ENCODE data around the gene PALM2AKAP2.

The PALM2AKAP2 gene

GRCh38 chr9:109771087-109771486, 8.9 kb upstream of the PALM2AKAP2 start:
- TF ChIP-seq ZNF8 (CRISPR knock-in tag; IDR thresholded peaks at IDR 0.05) (no peak), BACH2 (CRISPR knock-in tag; IDR thresholded peaks at IDR 0.05; ENCODE audit: borderline replicate concordance) (no peak), GLIS3 (CRISPR knock-in tag; IDR thresholded peaks at IDR 0.05) (no peak), ZNF70 (CRISPR knock-in tag; IDR thresholded peaks at IDR 0.05) (no peak), PPARA (CRISPR knock-in tag; IDR thresholded peaks at IDR 0.05; ENCODE audit: borderline replicate concordance) (no peak), ISL1 (CRISPR knock-in tag; IDR thresholded peaks at IDR 0.05) (no peak), TOX (CRISPR knock-in tag; IDR thresholded peaks at IDR 0.05; ENCODE audit: borderline replicate concordance) (no peak), CSRNP3 (CRISPR knock-in tag; IDR thresholded peaks at IDR 0.05) (no peak), TSHZ2 (CRISPR knock-in tag; IDR thresholded peaks at IDR 0.05) (no peak), ESRRG (CRISPR knock-in tag; IDR thresholded peaks at IDR 0.05) (no peak), RARB (CRISPR knock-in tag; IDR thresholded peaks at IDR 0.05) (no peak), ZFP3 (CRISPR knock-in tag; IDR thresholded peaks at IDR 0.05) (no peak), CSDC2 (CRISPR knock-in tag; IDR thresholded peaks at IDR 0.05) (no peak), ZNF565 (CRISPR knock-in tag; conservative IDR thresholded peaks at IDR 0.05; ENCODE audit: low read depth) (no peak), SNAI2 (CRISPR knock-in tag; IDR thresholded peaks at IDR 0.05) (no peak), PATZ1 (CRISPR knock-in tag; IDR thresholded peaks at IDR 0.05; ENCODE audit: borderline replicate concordance) (no peak)
- ATAC-seq: peak; percentile 83

- TF ChIP-seq ZNF565 (CRISPR knock-in tag; conservative IDR thresholded peaks at IDR 0.05; ENCODE audit: low read depth): no peak
- TF ChIP-seq ARNTL (CRISPR knock-in tag; IDR thresholded peaks at IDR 0.05; ENCODE audit: borderline replicate concordance, low read depth): no peak
- no peak for TF ChIP-seq TCF4 (CRISPR knock-in tag; IDR thresholded peaks at IDR 0.05; ENCODE audit: borderline replicate concordance)
- TF ChIP-seq GLIS3 (CRISPR knock-in tag; IDR thresholded peaks at IDR 0.05): no peak
- no peak for TF ChIP-seq RARB (CRISPR knock-in tag; IDR thresholded peaks at IDR 0.05)
- TF ChIP-seq CREB5 (CRISPR knock-in tag; IDR thresholded peaks at IDR 0.05; ENCODE audit: low read depth): no peak
- no peak for TF ChIP-seq ZFP30 (CRISPR knock-in tag; IDR thresholded peaks at IDR 0.05)
- no peak for TF ChIP-seq BACH2 (CRISPR knock-in tag; IDR thresholded peaks at IDR 0.05; ENCODE audit: borderline replicate concordance)
- no peak for TF ChIP-seq TOX (CRISPR knock-in tag; IDR thresholded peaks at IDR 0.05; ENCODE audit: borderline replicate concordance)
- no peak for TF ChIP-seq SNAI2 (CRISPR knock-in tag; IDR thresholded peaks at IDR 0.05)
- no peak for TF ChIP-seq PATZ1 (CRISPR knock-in tag; IDR thresholded peaks at IDR 0.05; ENCODE audit: borderline replicate concordance)
- ATAC-seq: peak; percentile 72
Observed at GRCh38 chr9:109771796-109772531, 8.0 kb upstream of the PALM2AKAP2 start.

- no peak for ATAC-seq
- TF ChIP-seq ZNF565 (CRISPR knock-in tag; conservative IDR thresholded peaks at IDR 0.05; ENCODE audit: low read depth): no peak
- TF ChIP-seq ISL1 (CRISPR knock-in tag; IDR thresholded peaks at IDR 0.05): no peak
- no peak for TF ChIP-seq CSDC2 (CRISPR knock-in tag; IDR thresholded peaks at IDR 0.05)
- TF ChIP-seq CSRNP3 (CRISPR knock-in tag; IDR thresholded peaks at IDR 0.05): no peak
- no peak for TF ChIP-seq ZC3H10 (CRISPR knock-in tag; IDR thresholded peaks at IDR 0.05)
- TF ChIP-seq ZFP30 (CRISPR knock-in tag; IDR thresholded peaks at IDR 0.05): no peak
- no peak for TF ChIP-seq POU6F1 (CRISPR knock-in tag; IDR thresholded peaks at IDR 0.05; ENCODE audit: borderline replicate concordance, low read depth)
- TF ChIP-seq BACH2 (CRISPR knock-in tag; IDR thresholded peaks at IDR 0.05; ENCODE audit: borderline replicate concordance): no peak
Observed at GRCh38 chr9:109775516-109775915, 4.5 kb upstream of the PALM2AKAP2 start.

Measured in SK-N-SH treated with all-trans-retinoic acid at 6 μM for 48 hours (cell line).